ENCODE data around the gene LY6G6C.

The LY6G6C gene

DNA sequence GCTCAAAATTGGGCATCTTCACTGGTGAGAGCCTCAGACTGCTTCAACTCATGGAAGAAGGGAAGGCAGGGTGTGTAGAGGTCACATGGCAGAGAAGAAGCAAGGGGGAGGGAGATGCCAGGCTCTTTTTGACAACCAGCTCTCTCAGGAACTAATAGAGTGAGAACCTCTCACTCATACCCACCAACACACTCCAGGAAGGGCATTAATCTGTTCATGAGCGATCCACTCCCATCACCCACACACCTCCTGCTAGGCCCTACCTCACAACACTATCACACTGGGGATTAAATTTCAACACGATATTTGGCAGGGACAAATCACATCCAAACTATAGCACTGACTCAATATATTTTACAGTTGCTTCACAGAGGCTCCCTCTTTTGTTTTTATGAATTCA is 20.3 kb upstream of the LY6G6C start:
- no peak for DNase-seq

DNA sequence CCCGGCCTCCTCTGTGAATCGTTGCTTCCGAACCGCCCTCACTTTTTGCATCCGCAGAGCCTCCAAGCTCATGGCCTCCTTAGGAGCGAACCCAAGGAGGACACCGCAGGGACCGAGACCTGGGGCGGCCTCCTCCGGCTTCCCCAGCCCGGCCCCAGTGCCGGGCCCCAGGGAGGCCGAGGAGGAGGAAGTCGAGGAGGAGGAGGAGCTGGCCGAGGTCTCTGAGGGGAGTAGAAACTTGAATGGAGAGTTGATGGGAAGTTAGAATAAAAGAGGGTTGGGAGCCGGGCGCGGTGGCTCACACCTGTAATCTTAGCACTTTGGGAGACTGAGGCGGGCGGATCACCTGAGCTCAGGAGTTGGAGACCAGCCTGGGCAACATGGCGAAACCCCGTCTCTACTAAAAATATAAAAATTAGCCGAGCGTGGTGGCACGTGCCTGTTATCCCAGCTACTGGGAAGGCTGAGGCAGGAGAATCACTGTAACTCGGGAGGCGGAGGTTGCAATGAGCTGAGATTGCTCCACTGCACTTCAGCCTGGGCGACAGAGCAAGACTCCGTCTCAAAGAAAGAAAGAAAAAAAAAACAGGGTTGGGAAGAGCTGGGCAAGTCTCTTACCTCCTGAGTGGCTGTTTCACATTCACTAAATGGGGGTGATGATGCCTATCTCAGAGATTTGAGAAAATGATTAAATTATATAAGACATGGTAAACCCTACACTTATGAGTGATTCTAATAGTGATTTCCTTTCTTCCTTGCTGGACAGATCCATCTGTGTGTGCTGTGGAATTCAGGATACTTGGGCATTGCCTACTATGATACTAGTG is 19.1 kb upstream of the LY6G6C start:
- DNase-seq = peak; percentile 9

DNA sequence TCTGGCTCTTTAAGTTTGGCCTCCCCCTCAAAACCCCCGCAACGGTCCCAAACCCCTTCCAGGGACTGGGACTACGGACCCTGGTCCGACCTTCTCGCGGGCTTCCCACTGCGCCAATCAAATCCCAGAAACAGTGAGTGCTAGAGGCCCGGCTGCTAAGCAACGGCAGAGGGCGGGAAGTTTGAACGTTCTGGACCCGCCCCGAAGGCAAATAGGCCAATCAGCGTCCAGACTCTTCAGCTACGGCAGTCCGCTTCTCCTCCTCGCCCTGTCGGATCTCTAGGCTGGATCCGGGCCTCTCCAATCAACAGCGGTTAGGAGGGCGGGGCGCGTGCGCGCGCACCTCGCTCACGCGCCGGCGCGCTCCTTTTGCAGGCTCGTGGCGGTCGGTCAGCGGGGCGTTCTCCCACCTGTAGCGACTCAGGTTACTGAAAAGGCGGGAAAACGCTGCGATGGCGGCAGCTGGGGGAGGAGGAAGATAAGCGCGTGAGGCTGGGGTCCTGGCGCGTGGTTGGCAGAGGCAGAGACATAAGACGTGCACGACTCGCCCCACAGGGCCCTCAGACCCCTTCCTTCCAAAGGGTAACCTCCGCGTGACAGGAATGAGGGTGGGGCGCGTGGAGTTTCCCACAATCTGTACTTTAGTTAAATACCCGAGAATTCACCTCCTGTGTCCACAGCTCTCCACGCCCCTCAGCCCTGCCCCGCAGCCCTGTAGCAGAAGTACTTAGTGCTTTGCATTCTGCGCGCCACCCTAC is 18.3 kb upstream of the LY6G6C start, which contains the start of gene MSH5:
Gene MSH5 (plus strand): TSS at position 367 of the 758 bp plus-strand sequence. CDS start 462 bp downstream, outside the sequence.
- DNase-seq = peak; percentile 99

DNA sequence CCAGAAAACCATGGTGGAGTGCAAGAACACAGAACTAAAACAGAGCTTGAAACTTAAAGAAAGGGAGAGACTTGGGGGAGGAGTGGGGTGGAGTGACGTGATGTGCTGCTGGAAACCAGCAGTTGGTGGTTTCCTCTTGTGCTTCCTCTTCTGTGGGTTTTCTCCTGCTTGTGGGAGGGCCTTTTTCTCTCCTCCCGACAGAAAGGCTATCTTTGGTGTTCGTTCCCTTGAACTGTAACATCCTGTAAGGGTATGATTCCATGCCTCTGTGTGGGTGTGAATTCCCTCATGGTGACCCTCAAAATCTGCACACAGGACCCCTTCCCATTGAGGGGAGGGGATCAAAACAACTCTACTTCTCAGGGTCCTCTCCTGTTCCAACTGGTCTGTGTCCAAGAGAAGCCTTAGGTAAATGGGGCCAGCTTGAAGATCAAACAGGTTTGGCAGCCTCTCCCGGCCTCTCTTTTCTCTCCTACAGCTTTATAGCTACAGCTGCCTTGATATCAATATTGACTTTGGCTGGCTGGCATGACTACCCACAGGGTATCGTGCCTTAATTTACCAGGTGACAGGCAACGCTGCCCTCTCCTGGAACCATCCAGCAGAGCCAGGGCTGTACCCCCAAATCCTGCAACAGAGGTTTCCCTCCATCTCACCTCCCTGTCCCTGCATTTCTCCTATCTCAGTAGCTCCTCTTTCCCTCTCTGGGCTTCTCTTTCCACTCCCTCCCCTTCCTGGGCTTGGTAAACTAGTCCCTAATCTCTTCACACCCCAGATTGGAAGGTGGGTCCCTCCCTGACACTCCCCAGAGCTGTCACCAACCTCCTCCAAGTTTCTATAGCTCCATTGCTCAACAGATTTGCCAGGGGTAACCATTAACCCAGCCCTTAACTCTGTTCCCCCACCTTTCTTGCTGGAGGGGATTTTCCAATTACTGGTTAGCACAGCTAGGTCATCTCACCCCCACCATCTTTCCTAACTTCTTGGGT is 16.7 kb upstream of the LY6G6C start:
- DNase-seq = peak; percentile 79

GRCh38 chr6:31737315-31737990 is 15.9 kb upstream of the LY6G6C start:
- DNase-seq = no peak

- DNase-seq = no peak
Measured at GRCh38 chr6:31736768-31737314, 15.3 kb upstream of the LY6G6C start.

DNA sequence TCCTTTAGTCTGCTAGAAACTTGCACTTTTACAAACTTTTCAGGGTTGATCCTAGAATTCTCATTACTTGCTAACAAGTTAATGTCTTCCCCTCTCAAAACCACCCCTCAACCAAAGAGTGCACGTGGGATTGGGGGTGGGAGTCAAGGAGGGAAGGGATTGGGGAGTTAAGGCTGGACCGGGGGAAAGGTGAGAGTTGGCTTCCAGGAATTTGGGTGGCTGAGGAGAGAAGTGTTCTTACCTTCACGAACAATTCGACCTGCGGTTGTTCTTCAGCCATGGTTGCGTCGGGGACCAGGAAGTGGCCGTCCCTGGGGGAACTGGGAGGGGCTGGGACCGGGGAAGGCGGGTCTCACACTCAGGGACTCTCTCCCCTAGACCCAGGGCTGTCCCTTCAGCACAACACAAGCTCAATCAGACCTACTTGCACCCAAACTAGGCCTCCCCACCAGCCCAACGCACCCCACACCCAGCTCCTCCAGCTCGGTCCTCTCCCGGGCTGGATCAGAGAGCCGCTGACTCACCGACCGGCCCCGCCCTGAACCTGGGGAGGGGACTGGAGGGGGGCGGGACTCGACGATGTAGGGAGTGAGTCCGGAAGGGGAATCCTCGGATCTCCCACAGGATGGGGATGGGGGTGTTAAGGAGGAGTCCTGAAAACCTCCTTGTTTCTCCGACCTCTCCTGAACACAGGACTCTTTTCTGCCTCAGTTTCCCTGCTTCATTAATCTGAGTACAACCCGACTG is 14.6 kb upstream of the LY6G6C start, which contains the start of gene CLIC1:
Gene CLIC1 (minus strand): TSS at position 510 of the 747 bp plus-strand sequence. CDS start 230 bp downstream, at position 280.
- peak; percentile 84 for DNase-seq

DNA sequence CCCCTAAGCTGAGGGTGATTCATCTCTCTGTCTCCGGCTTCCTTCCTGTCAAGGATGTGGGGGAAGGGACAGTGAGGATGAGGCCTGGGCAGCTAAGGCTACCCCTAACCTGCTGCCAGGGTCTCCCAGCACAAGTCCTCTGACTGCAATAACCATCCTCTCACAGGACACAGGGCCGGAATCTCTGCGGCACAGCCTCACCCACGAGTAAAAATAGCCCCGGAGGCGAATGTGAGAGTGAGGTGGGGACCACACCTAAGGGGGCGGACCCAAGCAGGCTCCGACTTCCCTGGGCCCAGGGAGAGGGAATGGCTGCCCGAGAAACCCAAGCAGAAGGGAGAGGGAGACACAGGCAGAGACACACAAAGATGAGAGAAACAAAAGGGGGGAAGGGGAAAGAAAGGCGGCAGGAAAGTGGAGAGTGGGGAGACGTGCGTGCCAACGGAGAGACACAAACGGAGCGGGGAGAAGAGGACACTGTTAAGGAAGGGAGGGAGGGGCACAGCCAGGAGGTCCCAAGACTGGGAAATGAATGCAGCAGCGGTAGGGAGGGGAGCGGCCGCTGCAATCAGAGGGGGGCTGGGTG is 13.4 kb upstream of the LY6G6C start:
- peak; percentile 83 for DNase-seq

- no peak for DNase-seq
Measured at GRCh38 chr6:31734247-31734820, 12.8 kb upstream of the LY6G6C start.

DNA sequence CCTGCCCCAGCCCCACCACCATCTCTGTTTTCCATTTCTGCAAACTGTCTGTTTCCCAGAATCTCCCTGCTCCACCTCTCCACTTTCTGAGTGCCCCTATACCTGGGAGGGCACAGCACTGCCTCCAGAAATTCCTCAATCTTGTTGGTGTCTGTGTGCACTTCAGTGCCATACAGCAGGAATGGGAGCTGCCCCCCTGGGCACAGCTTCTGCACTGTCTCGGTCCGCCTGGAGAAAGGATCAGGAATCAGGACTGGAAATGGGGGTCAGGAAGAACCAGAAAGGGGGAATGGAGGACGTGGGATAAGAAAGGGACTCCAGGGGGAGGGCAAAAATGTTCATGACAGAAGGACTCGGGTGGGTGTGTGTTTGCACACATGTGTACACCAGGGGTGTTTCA is 12.2 kb upstream of the LY6G6C start:
- no peak for DNase-seq

DNA sequence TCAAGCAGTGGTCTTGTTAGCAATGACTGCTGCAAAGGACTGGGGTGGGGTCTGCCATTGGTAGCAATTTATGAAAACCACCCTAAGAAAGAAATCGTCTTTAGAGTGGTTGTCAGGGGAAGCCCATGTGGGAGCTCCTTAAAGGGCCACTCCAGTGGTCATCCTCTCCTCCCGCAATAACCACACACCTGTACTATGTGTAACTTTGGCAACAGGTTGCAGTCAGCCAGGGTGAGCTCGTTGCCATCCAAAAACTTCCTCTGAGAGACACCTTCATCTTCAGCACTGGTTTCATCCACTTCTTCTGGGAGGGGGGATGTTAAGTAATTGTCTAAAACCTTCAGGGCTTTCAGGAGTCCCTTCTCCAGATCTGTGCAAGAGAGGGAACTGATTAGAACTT is 10.5 kb upstream of the LY6G6C start:
- no peak for DNase-seq

DNA sequence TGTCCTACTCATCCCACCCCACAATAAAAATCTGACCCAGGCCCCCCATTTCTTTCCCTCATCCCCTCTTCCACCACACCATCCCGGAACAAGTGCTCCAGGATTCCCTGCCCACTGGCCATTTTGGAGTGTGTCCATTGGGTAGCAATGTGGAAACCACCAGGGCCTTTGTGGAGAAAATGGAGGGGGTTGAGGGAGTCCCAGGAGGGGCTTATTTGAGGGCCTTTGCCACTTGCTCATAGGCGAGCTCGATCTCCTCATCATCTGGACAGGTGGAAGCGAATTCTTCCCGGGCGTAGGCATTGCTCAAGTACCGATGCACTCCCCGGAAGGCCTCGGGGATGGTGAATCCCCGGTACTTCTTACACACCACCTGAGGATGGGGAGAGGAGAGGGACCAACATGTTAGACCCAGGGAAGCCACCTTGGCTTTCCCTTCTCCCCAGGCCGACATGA is 9.1 kb upstream of the LY6G6C start:
- no peak for DNase-seq

GRCh38 chr6:31729979-31730630 is 8.6 kb upstream of the LY6G6C start:
- DNase-seq = peak; percentile 91

- DNase-seq = peak; percentile 86
Measured at GRCh38 chr6:31729515-31729978, 8.0 kb upstream of the LY6G6C start.

GRCh38 chr6:31728767-31729514 is 7.4 kb upstream of the LY6G6C start, which contains the start of gene DDAH2:
DDAH2 (minus strand) TSS chr6:31729299; CDS start chr6:31729161, 138 bp downstream.
- DNase-seq = no peak

DNA sequence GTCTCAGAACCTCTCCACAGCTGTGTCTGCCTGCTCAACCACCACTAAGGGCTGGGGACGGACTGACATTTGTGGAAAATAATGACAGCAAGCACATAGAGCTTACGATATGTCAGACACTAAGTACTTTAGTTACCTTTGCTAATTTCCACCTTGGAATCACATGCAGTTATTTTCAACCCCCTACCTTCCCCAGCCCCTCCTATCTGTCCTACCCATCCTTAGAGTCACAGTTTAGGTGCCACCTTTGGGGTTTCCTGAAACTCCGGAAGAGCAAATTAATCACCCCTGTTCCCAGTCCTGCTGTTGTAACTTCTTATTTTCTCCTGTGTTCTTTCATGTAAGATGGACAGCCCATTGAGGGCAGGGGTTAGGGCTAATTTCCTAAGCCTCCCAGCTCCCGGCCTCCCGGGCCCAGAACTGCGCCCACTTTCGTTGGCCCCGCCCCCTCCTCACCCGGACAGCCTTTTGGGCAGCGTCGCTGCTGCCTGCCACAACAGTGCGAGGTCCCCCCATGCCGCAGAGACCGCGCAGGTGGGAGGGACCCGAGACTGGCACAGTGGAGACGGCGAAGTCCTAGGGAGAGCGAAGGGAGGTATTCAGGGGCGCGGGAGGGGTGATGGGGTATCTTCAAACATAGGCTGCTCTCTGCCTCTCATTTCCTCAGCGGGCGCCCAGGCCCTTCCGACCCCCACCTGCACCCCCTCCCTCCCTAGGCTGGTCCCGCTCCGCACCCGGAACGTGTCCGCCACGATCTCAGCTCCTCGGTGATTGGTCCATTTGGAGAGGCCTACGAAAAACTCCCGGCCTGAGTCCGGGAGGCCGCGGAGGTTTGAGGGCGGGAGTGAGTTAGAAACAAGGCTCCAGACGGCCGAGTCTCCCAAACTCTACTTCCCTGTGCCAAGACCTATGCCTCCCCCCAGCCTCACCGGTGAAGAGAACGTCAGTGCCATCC is 6.4 kb upstream of the LY6G6C start:
- no peak for DNase-seq

Data from fibroblast of skin of scalp (primary cell).